DND-41 (cell line): ENCODE results near the gene WDR41.

Experiments
- CTCF ChIP-seq: IDR thresholded peaks from 2 replicates; pipeline ENCODE4 v1.5.1; 2012; ENCODE audit warnings: borderline replicate concordance, low read length, moderate library complexity, mild to moderate bottlenecking; ENCODE audit not compliant: poor library complexity, severe bottlenecking; ENCODE audit errors: extremely low read depth
- EZH2 ChIP-seq: IDR thresholded peaks from 3 replicates; pipeline ENCODE4 v1.6.1; 2012; ENCODE audit warnings: borderline replicate concordance, low read depth, mild to moderate bottlenecking, moderate library complexity, low read length, inconsistent platforms; ENCODE audit not compliant: severe bottlenecking

- TF ChIP-seq CTCF (no peak), EZH2 (no peak)
Observed at GRCh38 chr5:77449981-77450380, 42.1 kb downstream of the WDR41 start.
